ENCODE measurements around the gene TUBD1. TPM values are rescaled to one million over a fixed set of nuclear protein-coding genes. Genes with fewer than 3 reads are reported as not detected.
"Not testable (repeated sequence)": the region's sequence is repeated elsewhere in the genome, so short reads cannot be mapped to it uniquely, and the experiment has no call there.

TUBD1 gene
- total RNA-seq, 1 donor from 2014 or later: 9.0 TPM

- no peaks in the 10 kb centered on the region for H3K4me1 Mint-ChIP-seq (ENCODE audit: low read depth, unreplicated experiment)
- H3K9ac ChIP-seq (ENCODE audit: low read length): no peak overlapping the region
- no peak overlapping the region for H3K27ac ChIP-seq (ENCODE audit: low read depth, low read length)
- no peak overlapping the region for H3K4me2 ChIP-seq (ENCODE audit: low read length)
- no peaks in the 10 kb centered on the region for H4K20me1 ChIP-seq (ENCODE audit: insufficient read depth, low read length)
- H3K4me3 Mint-ChIP-seq (ENCODE audit: unreplicated experiment): no peak overlapping the region
- FAIRE-seq (no peak), DNase-seq (ENCODE audit: low read depth) (no peak)
- peaks cover 2% of the 10 kb centered on the region for H3K36me3 Mint-ChIP-seq (ENCODE audit: low read depth, unreplicated experiment)
- TF ChIP-seq EZH2 (IDR thresholded peaks at IDR 0.05; ENCODE audit: insufficient read depth, low read length) (no peak), CTCF (IDR thresholded peaks at IDR 0.05; ENCODE audit: insufficient read depth, low read depth, low read length) (no peak)
- H2AFZ ChIP-seq (ENCODE audit: low read depth, low read length): no peak overlapping the region
- peaks cover 9% of the 10 kb centered on the region for H3K36me3 ChIP-seq (ENCODE audit: insufficient read depth, low read length)
- H3K9me3 Mint-ChIP-seq (ENCODE audit: unreplicated experiment): no peaks in the 10 kb centered on the region
- no peak overlapping the region for H3K27ac Mint-ChIP-seq (ENCODE audit: unreplicated experiment)
- H3K27me3 Mint-ChIP-seq (ENCODE audit: low read depth, unreplicated experiment): no peaks in the 10 kb centered on the region
- H3K4me1 ChIP-seq (ENCODE audit: insufficient read depth, low read length): no peaks in the 10 kb centered on the region
- no peak overlapping the region for H3K4me3 ChIP-seq (ENCODE audit: insufficient read depth, low read depth, low read length)
- H3K9me3 ChIP-seq (ENCODE audit: insufficient read depth, low read depth, low read length): no peaks in the 10 kb centered on the region
- H3K79me2 ChIP-seq (ENCODE audit: insufficient read depth, low read length): no peaks in the 10 kb centered on the region
- H3K27me3 ChIP-seq (ENCODE audit: insufficient read depth, low read length): no peaks in the 10 kb centered on the region
Measured at GRCh38 chr17:59877965-59878364, 14.8 kb downstream of the TUBD1 start.

- Mint-ChIP-seq H3K4me3 (ENCODE audit: unreplicated experiment) (no peak overlapping the region), H3K4me1 (ENCODE audit: low read depth, unreplicated experiment) (no peaks in the 10 kb centered on the region), H3K36me3 (ENCODE audit: low read depth, unreplicated experiment) (peaks cover 2% of the 10 kb centered on the region), H3K9me3 (ENCODE audit: unreplicated experiment) (no peaks in the 10 kb centered on the region), H3K27ac (ENCODE audit: unreplicated experiment) (no peak overlapping the region), H3K27me3 (ENCODE audit: low read depth, unreplicated experiment) (no peaks in the 10 kb centered on the region)
- no peak overlapping the region for H3K4me3 ChIP-seq (ENCODE audit: insufficient read depth, low read depth, low read length)
- no peaks in the 10 kb centered on the region for H4K20me1 ChIP-seq (ENCODE audit: insufficient read depth, low read length)
- TF ChIP-seq EZH2 (IDR thresholded peaks at IDR 0.05; ENCODE audit: insufficient read depth, low read length) (no peak), CTCF (IDR thresholded peaks at IDR 0.05; ENCODE audit: insufficient read depth, low read depth, low read length) (no peak)
- H3K27ac ChIP-seq (ENCODE audit: low read depth, low read length): no peak overlapping the region
- no peak overlapping the region for H3K4me2 ChIP-seq (ENCODE audit: low read length)
- H3K4me1 ChIP-seq (ENCODE audit: insufficient read depth, low read length): no peaks in the 10 kb centered on the region
- H3K9ac ChIP-seq (ENCODE audit: low read length): no peak overlapping the region
- no peaks in the 10 kb centered on the region for H3K79me2 ChIP-seq (ENCODE audit: insufficient read depth, low read length)
- H2AFZ ChIP-seq (ENCODE audit: low read depth, low read length): no peak overlapping the region
- H3K36me3 ChIP-seq (ENCODE audit: insufficient read depth, low read length): peaks cover 9% of the 10 kb centered on the region
- H3K27me3 ChIP-seq (ENCODE audit: insufficient read depth, low read length): no peaks in the 10 kb centered on the region
- no peaks in the 10 kb centered on the region for H3K9me3 ChIP-seq (ENCODE audit: insufficient read depth, low read depth, low read length)
- FAIRE-seq (no peak), DNase-seq (ENCODE audit: low read depth) (no peak)
Measured at GRCh38 chr17:59876107-59876506, 16.6 kb downstream of the TUBD1 start.

- TF ChIP-seq CTCF (IDR thresholded peaks at IDR 0.05; ENCODE audit: insufficient read depth, low read depth, low read length) (no peak), EZH2 (IDR thresholded peaks at IDR 0.05; ENCODE audit: insufficient read depth, low read length) (no peak)
- H3K36me3 Mint-ChIP-seq (ENCODE audit: low read depth, unreplicated experiment): peaks cover 5% of the 10 kb centered on the region
- Histone ChIP-seq H3K36me3 (ENCODE audit: insufficient read depth, low read length) (peaks cover 9% of the 10 kb centered on the region), H2AFZ (ENCODE audit: low read depth, low read length) (no peak overlapping the region), H3K79me2 (ENCODE audit: insufficient read depth, low read length) (no peaks in the 10 kb centered on the region), H3K4me3 (ENCODE audit: insufficient read depth, low read depth, low read length) (no peak overlapping the region), H3K9ac (ENCODE audit: low read length) (no peak overlapping the region), H3K27ac (ENCODE audit: low read depth, low read length) (no peak overlapping the region), H3K4me2 (ENCODE audit: low read length) (no peak overlapping the region), H4K20me1 (ENCODE audit: insufficient read depth, low read length) (no peaks in the 10 kb centered on the region), H3K27me3 (ENCODE audit: insufficient read depth, low read length) (no peaks in the 10 kb centered on the region), H3K4me1 (ENCODE audit: insufficient read depth, low read length) (no peaks in the 10 kb centered on the region), H3K9me3 (ENCODE audit: insufficient read depth, low read depth, low read length) (no peaks in the 10 kb centered on the region)
- DNase-seq (ENCODE audit: low read depth) (peak; percentile 28), FAIRE-seq (no peak)
- H3K27me3 Mint-ChIP-seq (ENCODE audit: low read depth, unreplicated experiment): no peaks in the 10 kb centered on the region
- H3K4me3 Mint-ChIP-seq (ENCODE audit: unreplicated experiment): no peak overlapping the region
- H3K27ac Mint-ChIP-seq (ENCODE audit: unreplicated experiment): no peak overlapping the region
- no peaks in the 10 kb centered on the region for H3K4me1 Mint-ChIP-seq (ENCODE audit: low read depth, unreplicated experiment)
- no peaks in the 10 kb centered on the region for H3K9me3 Mint-ChIP-seq (ENCODE audit: unreplicated experiment)
Measured at GRCh38 chr17:59874376-59874775, 18.4 kb downstream of the TUBD1 start.

- H3K27me3 ChIP-seq (ENCODE audit: insufficient read depth, low read length); H3K79me2 ChIP-seq (ENCODE audit: insufficient read depth, low read length); H2AFZ ChIP-seq (ENCODE audit: low read depth, low read length); H3K9me3 ChIP-seq (ENCODE audit: insufficient read depth, low read depth, low read length); H3K36me3 Mint-ChIP-seq (ENCODE audit: low read depth, unreplicated experiment); H3K27ac ChIP-seq (ENCODE audit: low read depth, low read length); H3K36me3 ChIP-seq (ENCODE audit: insufficient read depth, low read length); H3K4me3 ChIP-seq (ENCODE audit: insufficient read depth, low read depth, low read length); DNase-seq (ENCODE audit: low read depth); H3K4me2 ChIP-seq (ENCODE audit: low read length); H3K9me3 Mint-ChIP-seq (ENCODE audit: unreplicated experiment); H3K27me3 Mint-ChIP-seq (ENCODE audit: low read depth, unreplicated experiment); H4K20me1 ChIP-seq (ENCODE audit: insufficient read depth, low read length); H3K4me3 Mint-ChIP-seq (ENCODE audit: unreplicated experiment); H3K9ac ChIP-seq (ENCODE audit: low read length); H3K27ac Mint-ChIP-seq (ENCODE audit: unreplicated experiment); H3K4me1 Mint-ChIP-seq (ENCODE audit: low read depth, unreplicated experiment); FAIRE-seq; H3K4me1 ChIP-seq (ENCODE audit: insufficient read depth, low read length): not testable (repeated sequence)
Measured at GRCh38 chr17:59873414-59873813, 19.3 kb downstream of the TUBD1 start.
